NCI-H82 (cell line): ENCODE results near the gene GRB2.
"Not testable (repeated sequence)": the region's sequence is repeated elsewhere in the genome, so short reads cannot be mapped to it uniquely, and the experiment has no call there.

ENCODE experiments used
- DNase-seq: peaks from one replicate; lab custom pipeline; 2025; lab: John Stamatoyannopoulos, UW

The GRB2 gene

DNA sequence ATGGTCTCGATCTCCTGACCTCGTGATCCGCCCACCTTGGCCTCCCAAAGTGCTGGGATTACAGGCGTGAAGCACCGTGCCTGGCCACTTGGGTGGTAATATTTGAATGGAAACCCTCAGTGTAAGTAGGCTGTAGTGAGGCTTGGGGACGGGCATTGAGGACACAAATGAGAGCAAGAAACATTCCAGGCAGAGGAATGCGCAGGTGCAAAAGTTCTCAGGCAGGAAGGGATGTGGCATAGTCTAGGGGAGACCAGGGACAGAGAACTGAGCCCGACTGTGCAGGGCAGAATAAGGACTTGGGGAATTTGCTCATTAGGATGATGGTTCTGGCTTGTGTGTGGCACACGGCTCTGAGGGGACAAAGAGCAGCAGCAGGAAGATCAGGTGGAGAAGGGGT, 54.8 kb downstream of the GRB2 start:
- DNase-seq: no peak

DNA sequence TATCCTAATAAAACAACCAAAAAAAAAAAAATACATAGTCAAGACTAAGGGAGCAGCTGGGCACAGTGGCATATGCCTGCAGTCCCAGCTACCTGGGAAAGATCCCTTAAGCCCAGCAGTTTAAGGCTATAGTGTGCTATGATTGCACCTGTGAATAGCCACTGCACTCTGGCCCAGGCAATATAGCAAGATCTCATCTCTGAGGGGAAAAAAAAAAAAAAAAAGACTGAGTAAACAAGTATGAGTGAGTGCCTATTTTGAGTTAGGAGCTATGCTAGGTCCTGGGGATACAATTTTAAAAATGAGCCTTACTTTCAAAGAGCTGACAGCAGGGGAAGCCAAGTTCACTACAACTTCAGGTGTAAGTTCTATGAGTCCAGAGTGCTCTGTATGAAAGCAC, 55.4 kb downstream of the GRB2 start:
- DNase-seq: no peak

DNA sequence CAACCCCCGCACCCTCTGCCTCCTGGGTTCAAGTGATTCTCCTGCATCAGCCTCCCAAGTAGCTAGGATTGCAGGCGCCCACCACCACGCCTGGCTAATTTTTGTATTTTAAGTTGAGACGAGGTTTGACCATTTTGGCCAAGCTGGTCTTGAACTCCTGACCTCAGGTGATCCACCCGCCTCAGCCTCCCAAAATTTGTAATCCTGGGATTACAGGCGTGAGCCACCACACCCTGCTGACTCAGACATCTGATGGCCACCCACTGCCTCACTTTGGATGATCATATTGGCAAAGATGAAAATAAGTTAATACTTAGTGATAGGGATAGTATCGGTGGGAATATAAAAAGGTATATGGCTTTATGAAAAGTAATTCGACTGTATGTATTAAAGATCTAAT, 55.9 kb downstream of the GRB2 start:
- DNase-seq: no peak

DNA sequence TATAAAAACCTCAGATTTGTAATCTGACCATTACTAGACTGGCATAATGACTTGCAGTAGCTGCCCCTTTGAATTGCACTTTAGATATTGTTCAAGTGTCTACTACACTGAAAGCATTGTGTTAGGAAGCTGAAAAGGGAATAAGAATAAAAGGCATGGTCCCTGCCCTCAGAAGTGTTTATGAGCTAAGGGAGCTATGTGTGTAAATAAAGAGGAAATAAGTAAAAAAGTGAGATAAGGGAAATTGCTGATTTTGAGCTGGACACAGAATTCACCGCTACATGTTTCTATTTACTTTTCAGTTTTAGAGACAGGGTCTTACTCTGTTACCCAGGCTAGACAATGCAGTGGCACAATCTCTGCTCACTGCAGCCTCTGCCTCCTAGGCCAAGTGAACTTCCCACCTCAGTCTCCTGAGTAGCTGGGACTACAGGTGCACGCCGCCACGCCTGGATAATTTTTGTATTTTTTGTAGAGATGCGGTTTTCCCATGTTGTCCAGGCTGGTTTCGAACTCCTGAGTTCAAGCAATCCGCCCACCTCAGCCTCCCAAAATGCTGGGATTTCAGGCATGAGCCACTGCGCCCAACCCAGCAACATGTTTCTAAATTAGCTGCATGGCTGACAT, 57.0 kb downstream of the GRB2 start:
- DNase-seq: no peak

DNA sequence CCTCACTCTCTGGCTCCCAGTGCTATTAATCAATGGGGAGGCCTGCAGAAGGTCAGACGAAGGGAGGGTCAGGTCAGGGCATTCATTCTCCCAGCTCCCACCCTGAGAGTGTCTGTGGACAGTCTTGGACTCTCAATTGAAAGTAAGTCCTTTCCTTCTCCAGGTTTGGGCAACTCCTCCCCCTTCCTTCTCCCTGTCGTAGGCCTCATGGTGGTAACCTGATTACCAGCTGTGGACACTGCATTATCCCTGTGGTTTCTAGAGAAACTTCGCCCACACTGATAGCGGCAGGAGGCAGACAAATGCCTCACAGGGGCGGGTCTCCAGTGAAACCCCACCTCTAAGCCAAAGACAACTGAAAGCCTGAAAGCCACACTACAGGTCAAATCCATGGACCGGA, 58.6 kb downstream of the GRB2 start:
- DNase-seq: peak; percentile 89

DNA sequence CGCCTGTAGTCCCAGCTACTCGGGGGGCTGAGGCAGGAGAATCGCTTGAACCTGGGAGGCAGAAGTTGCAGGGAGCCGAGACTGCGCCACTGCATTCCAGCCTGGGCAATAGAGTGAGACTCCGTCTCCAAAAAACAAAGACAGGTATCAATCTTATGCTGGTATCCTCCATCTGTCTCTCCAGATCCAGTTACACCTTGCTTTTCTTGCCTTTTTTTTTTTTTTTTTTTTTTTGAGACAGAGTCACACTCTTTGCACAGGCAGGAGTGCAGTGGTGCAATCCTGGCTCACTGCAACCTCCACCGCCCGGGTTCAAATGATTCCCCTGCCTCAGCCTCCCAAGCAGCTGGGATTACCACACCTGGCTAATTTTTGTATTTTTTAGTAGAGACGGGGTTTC, 59.1 kb downstream of the GRB2 start:
- not testable (repeated sequence) for DNase-seq

DNA sequence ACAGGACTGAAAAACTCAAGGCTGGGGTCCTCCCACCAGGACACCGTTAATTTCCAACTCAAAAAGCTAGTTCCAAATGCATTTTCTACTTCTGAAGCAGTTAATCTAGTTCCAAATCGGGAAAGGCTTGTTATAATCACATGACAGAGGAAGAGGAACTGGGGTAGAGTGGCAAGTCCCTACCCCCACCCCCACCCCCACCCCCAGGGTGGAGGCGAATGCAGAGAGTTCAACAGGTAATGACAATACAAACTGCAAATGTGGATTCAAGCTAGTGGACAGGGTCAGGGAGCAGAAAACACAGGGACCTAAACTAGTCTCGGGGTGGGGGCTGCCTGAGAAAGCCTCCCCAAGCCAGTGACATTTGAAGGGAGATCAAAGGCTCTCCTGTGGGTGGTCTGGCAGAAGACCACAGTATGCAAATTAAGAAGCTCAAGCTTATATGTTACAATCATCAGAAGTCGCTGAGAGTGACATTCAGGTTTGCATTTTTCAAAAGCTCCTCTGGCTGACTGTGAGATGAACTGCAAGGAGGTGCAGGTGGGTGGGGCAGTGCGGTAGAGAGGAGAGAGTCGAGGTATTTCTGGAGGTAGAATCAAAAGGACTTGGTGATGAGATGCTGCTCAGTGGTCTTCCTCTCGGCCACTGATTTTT, 59.8 kb downstream of the GRB2 start:
- no peak for DNase-seq

DNA sequence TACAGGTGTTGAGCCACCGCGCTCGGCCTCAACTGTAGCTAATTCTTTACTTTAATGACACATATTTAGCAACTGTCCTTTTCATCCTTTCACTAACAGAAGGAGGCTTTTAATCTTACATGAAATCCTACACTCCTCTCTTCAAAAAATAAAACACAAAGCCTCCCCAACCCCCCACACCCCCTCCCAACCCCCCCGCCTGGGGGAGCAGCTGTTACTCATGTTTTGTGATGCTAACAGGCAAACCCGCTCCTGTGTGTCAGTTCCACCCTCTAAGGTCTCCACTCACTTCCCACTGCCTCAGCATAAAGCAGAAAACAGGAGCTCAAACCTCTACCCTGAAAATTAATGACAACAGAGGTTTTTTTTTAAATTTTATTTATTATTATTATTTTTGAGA, 60.8 kb downstream of the GRB2 start:
- DNase-seq: peak; percentile 70

DNA sequence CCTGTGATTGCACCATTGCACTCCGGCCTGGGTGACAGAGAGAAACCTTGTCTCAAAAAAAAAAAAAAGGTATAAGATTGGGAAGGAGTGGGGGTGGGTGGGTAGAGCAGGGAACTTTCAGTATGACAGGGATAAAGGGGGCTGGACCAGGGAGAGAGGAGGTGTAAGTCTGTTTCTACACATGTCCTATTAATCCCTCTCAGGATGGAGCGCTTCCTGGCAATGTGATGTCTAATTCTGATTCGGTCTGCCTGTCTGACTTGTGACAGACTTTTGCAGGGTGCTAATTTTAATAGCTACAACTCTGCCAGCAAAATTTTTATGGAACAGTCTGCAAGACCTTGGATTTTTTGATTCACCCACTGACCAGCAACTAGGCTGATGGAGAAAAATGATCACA, 62.5 kb downstream of the GRB2 start:
- peak; percentile 71 for DNase-seq

DNA sequence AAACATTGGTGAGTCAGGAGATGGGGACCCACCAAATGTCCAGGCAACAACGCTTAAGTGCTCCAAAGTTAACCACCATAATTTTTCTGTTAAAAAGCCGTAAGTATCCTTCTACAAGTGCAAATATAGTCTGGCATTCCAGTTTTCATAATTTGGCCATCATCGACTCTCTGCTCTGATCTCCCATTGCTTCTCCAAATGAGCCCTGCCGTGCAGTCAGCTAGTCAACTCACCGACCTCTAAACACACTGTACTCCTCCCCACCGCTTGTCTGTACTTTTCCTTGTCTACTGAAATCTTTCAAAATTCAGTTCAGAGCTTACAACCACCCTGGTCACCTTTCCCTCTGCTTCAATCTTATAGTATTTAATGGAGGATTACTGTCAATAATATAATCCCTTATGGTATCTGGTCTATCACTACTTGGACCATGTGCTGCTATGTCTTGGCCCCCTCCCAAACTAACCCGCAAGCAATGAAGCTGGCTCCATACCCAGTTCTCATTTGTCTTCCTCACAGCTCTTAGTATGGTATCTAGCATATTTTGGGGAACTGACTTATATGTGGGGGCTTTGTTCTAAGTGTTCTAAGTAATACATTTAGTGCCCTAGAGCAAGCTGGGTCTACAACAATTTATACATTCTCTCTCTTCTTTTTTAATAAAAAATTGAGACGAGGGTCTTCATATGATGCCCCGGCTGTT, 63.5 kb downstream of the GRB2 start:
- DNase-seq: peak; percentile 37

DNA sequence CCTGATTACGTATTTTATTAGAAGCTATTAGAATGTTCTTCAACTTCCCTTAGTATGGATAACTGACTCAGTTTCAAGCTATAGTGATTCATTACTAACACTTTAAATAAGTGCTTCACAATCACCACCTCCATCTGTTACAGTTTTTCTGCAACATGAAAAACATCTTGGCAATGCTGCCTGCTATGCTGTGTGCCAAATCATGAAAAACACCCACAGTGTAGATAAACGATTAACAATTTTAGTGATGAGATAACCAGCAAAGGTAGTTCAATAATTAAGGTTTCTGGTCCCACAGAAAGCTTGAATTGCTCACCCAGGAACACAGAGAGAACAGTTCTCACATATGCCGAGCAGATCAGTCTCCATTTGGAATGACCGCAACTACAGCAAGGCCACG, 64.8 kb downstream of the GRB2 start:
- DNase-seq: no peak

DNA sequence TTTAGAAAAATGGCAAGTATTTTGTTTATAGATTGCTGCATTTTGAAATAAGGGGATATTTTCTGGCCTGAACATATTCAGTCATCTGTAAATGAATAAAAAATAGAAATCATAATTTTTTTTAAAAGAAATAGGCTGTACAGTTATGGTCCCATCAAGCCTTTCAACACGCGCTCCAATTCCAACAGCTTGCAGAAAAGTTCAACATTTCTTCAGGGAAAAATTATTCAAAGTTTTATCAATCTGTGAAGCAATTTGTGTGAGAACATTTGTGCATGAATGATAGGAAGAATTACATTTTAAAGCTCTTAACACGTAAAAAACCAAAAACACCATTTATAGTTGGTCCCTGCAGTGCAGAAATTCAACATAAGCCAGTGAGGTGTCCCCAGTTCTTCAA, 65.5 kb downstream of the GRB2 start:
- no peak for DNase-seq

DNA sequence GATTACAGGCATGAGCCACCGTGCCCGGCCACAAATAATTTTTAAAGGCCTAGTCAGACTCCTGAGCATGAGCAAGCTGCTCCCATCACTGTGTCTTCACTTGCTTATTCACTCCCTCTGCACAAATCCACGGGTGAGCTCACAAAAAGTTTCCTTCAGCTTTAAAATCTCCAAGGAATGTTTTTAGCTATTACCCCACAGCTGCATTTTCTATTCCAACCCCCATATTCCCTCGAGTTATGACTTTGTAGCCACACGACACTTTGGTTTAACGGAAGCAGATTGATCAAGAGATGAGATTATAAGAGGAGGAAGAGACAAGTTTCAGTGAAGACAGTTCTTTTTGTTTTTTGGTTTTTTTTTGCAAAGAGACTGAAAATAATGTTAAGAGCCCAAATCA, 67.1 kb downstream of the GRB2 start:
- DNase-seq: no peak

DNA sequence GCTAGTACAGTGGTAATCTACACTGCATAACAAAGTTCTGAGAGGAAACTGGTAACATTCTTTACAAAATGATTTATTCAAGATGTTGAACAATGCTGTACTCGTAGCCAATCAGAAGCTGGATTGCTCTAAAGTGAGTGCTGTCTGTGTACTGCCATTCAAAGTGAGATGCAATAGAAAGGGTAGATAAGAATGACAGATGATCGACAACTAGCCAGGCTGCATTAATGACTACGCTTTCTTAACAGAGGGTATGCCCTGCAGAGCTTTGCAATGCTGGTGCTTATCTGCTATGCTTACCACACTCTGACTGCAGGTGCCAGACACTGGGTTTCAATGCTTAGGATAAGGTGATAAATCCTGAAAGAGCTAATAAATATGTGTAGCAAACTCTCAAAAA, 70.2 kb downstream of the GRB2 start:
- no peak for DNase-seq

DNA sequence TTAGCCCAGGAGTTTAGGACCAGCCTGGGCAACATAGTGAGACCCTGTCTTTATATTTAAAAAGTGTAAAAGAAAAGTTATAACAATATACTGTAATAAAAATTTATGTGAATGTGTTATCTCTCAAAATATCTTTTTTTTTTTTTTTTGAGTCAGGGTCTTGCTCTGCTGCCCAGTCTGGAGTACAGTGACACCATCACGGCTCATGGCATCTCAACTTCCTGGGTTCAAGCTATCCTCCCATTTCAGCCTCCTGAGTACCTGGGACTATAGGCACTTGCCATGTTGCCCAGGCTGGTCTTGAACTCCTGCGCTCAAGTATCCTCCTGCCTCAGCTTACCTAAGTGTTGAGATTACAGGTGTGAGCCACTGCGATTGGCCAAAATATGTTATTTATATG, 70.8 kb downstream of the GRB2 start:
- no peak for DNase-seq

DNA sequence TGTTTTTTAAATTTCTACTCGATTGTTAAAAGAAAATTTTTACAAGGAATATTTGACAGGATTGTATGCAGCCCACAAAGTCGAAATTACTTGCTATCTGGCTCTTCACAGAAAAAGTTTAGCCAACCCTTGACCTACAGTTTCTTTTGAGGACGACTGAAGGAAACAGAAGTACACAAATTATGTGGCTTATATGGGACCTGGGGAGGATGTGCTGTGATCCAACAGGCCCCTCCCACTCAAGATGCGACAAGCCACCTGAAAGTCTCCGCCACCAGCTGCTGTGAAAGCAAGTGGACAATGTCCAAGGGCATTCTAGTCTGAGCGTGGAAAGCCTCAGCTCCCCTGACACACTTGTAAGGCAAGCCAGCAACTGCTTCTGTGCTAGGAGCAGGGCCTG, 73.8 kb downstream of the GRB2 start:
- no peak for DNase-seq

DNA sequence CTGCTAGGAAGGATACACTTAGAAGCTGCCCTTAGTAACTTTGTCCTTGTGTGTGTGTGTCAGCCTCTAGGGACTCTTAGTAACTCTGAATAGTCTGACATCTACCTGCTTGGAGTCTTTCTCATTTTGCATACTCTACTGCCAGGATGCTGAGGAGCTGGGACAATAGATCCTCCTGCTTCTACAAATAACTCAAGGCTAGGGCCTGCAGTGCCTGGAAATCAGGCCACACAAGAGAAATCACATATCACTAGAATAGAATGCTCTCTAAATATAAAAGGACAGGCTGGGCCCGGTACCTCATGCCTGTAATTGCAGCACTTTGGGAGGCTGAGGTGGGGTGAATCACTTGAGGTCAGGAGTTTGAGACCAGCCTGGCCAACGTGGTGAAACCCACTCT, 77.7 kb downstream of the GRB2 start:
- no peak for DNase-seq

DNA sequence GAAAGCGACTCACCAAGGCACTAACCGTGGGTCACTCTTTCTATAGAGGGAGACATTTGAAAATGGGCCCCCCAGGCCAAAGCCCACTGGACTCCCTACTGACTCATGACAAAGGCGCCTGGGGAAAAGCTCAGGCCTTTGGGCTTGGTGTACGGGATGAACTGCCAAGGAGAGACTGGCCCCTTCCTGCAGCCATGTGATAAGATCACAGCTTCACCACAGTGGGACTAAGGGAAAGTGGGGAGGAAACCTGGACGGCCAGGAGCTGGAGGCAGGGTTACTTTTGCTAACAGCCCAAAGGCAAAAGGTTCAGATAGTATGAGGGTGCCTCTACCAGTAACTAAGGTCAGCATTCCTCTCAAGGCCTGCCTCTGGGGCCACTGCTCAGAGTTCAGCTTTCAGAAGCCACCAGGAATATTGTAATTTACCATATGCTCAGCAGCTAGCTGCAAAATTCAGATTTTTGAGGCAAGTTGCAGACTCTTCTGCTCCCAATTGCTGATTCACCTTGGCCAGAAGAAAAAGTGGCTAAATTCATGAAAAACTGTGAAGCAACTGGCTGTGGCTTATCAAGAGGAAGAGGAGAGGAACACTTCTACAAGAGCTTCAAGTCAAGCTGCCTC, 79.1 kb downstream of the GRB2 start:
- DNase-seq: no peak

DNA sequence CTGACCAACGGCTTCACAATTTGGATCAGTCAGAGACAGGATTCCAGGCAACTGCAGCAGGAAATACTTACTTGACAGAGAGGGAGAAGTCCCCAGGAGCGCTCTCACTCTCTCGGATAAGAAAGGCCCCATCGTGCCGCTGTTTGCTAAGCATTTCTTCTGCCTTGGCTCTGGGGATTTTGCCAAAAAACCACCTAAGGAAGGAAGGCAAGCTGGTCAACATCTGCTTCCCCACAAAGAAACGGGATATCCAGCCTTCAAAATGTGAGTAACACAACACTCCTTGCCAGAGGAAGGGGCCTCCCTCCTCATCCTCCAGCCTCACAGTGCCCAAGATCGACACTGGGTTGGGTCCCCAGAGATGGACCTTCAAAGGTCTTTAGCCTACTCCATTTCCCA, 79.7 kb downstream of the GRB2 start:
- no peak for DNase-seq

DNA sequence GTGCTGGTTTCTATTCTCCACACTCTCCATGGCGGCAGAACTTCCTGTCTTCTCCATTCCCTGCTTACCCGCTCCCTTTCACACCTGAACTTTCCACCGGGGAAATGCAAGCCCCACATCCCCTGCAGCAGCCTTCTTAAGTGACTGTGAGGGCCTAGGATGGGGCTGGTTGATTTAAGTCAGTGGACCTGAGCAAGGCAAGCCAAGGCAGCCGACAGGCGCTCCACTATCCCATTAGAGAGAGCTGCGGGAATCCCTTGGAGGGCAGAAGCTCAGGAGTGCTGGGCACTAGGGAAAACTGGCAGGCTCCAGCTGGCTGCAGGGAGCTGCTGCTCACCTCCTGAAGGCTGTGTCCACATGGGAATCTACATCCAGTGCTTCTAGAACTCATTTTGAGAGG, 80.1 kb downstream of the GRB2 start:
- DNase-seq: no peak

DNA sequence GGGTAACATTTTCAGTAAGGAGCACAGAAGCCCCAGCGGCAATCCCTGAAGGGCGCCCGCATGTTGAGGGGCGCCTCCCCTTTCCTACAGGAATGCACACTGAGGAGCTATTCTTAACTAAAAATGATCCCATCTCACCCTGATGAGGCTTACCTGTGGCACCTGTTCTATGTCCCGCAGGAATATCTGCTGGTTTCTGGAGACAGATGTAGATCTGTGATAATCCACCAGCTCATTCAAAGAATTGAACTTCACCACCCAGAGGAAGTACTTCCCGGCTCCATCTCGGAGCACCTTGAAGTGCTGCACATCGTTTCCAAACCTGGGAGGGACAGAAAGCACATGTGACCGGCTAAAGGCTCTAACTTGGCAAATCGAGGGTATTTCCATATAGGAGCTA, 84.0 kb downstream of the GRB2 start:
- no peak for DNase-seq

DNA sequence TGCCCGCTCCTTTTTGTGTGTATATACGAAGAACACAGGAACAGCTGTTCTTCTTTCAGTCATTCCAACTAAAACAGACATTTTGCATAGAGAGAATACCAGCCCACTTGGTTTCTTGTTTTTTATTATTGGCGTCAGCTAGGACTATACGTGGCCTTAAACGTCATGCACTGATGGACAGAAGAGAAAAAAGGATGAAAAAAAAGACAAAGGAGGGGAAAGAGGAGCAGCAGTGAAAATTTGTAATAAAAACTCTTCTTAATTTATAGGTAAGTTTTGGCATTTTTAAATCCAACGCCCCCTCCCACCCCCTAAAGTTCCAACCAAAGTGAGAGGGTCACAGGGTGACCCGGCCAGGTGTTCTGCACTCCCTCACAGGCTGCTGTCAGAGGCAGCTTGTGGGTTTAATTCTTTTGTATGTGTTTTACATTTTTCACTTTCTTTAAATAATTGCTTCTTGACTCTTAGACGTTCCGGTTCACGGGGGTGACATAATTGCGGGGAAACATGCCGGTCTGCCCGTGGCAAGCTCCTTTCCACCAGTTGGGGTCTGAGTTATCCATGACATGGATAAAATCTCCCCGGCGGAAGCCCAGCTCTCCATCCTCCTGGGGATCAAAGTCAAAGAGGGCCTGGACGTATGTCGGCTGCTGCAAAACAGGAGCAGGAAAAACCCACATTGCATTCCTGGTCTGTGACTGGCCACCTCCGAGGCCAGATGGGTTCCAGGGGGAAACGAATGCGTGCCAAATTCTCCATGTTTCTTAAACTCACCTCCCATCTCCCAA, 85.4 kb downstream of the GRB2 start:
- no peak for DNase-seq
